Activated B cell treated with CpG ODN at 0.5 μM for 24 hours (primary cell): ENCODE measurements around the gene FMO3. TPM values are rescaled to one million over a fixed set of nuclear protein-coding genes. Genes with fewer than 3 reads are reported as not detected.

ENCODE experiments used
- ATAC-seq: fragments of 200-7000 bp; cut with Tn5 transposase; one replicate; pipeline ENCODE4 v1.10.0; 2021; ENCODE audit warnings: low read depth, mild to moderate bottlenecking, moderate library complexity
- CTCF ChIA-PET: fragments of 350-600 bp; sonication (Branson Sonifier 250); formaldehyde crosslinking; loops from one replicate; lab custom pipeline; 2021; ENCODE audit warnings: antibody characterized with exemption; lab: Charles Lee
- POLR2A ChIA-PET: fragments of 350-600 bp; sonication (Branson Sonifier 250); formaldehyde crosslinking; loops from one replicate; lab custom pipeline; 2021; ENCODE audit warnings: antibody characterized with exemption; lab: Charles Lee
- DNase-seq: peaks from one replicate; pipeline ENCODE4 v3.0.0; 2022
- H3K27ac Mint-ChIP-seq: one replicate; pipeline ENCODE4 v1.8.0; 2020; ENCODE audit warnings: mixed read lengths
- H3K27me3 Mint-ChIP-seq: one replicate; pipeline ENCODE4 v1.8.0; 2021; ENCODE audit warnings: mixed read lengths
- H3K36me3 Mint-ChIP-seq: one replicate; pipeline ENCODE4 v1.8.0; 2021; ENCODE audit warnings: low read depth, mixed read lengths
- H3K4me1 Mint-ChIP-seq: one replicate; pipeline ENCODE4 v1.8.0; 2021; ENCODE audit warnings: mixed read lengths
- H3K4me3 Mint-ChIP-seq: one replicate; pipeline ENCODE4 v1.8.0; 2020; ENCODE audit warnings: mild to moderate bottlenecking, mixed read lengths
- H3K9me3 Mint-ChIP-seq: one replicate; pipeline ENCODE4 v1.8.0; 2020; ENCODE audit warnings: mixed read lengths
- CTCF ChIP-seq: fragments of 200-600 bp; IDR thresholded peaks from one replicate; pipeline ENCODE4 v1.8.0; 2022; ENCODE audit warnings: antibody characterized with exemption, mild to moderate bottlenecking
- intact Hi-C: fragments of 100-400 bp; cut with micrococcal nuclease; formaldehyde crosslinking; loops from one replicate; pipeline ENCODE4 v1.15.1; 2024
- total RNA-seq: library from RNA; stranded (reverse); gene quantifications from 2 replicates; pipeline ENCODE4 v1.2.3, GENCODE V29; 2022

FMO3 gene
- total RNA-seq, 1 donor from 2014 or later: not detected

- no peak for ATAC-seq
- H3K36me3 Mint-ChIP-seq: no peaks in the 10 kb centered on the region
- H3K4me3 Mint-ChIP-seq: no peak overlapping the region
- CTCF ChIA-PET: no interaction called here
- no peaks in the 10 kb centered on the region for H3K27me3 Mint-ChIP-seq
- intact Hi-C loops: no loop called here
- H3K9me3 Mint-ChIP-seq: no peaks in the 10 kb centered on the region
- TF ChIP-seq CTCF: no peak
- H3K27ac Mint-ChIP-seq: no peak overlapping the region
- no peak for DNase-seq
- H3K4me1 Mint-ChIP-seq: no peaks in the 10 kb centered on the region
- POLR2A ChIA-PET: no interaction called here
These were observed 59.5 kb downstream of the FMO3 start for GRCh38 chr1:171150156-171150555.

- H3K4me1 Mint-ChIP-seq: no peaks in the 10 kb centered on the region
- CTCF ChIA-PET: no interaction called here
These were observed 61.8 kb downstream of the FMO3 start for GRCh38 chr1:171152549-171152948.

GRCh38 chr1:171155484-171155883, 64.8 kb downstream of the FMO3 start:
- TF ChIP-seq CTCF: no peak
- H3K27me3 Mint-ChIP-seq: no peaks in the 10 kb centered on the region
- no peaks in the 10 kb centered on the region for H3K4me1 Mint-ChIP-seq
- ChIA-PET CTCF (interaction anchor here (0.7 kb wide), 1 partner anchor 444 kb away, joined by 4 read pairs; no protein-coding TSS in a partner anchor), POLR2A (no interaction called here)
- no peak overlapping the region for H3K4me3 Mint-ChIP-seq
- intact Hi-C loops: no loop called here
- DNase-seq: no peak
- no peak for ATAC-seq
- no peak overlapping the region for H3K27ac Mint-ChIP-seq
- H3K36me3 Mint-ChIP-seq: no peaks in the 10 kb centered on the region
- H3K9me3 Mint-ChIP-seq: no peaks in the 10 kb centered on the region

More at GRCh38 chr1:171152549-171152948, 61.8 kb downstream of the FMO3 start:
- TF ChIP-seq CTCF: no peak
- Mint-ChIP-seq H3K27me3 (no peaks in the 10 kb centered on the region), H3K36me3 (no peaks in the 10 kb centered on the region), H3K4me3 (no peak overlapping the region), H3K27ac (no peak overlapping the region), H3K9me3 (no peaks in the 10 kb centered on the region)
- intact Hi-C loops: no loop called here
- POLR2A ChIA-PET: no interaction called here
- ATAC-seq (no peak), DNase-seq (no peak)

GRCh38 chr1:171158096-171158495, 67.4 kb downstream of the FMO3 start:
- intact Hi-C loops: no loop called here
- Mint-ChIP-seq H3K36me3 (no peaks in the 10 kb centered on the region), H3K27ac (no peak overlapping the region), H3K27me3 (peaks cover 2% of the 10 kb centered on the region), H3K4me3 (no peak overlapping the region), H3K9me3 (no peaks in the 10 kb centered on the region), H3K4me1 (no peaks in the 10 kb centered on the region)
- CTCF ChIA-PET: no interaction called here
- ATAC-seq: no peak
- no peak for TF ChIP-seq CTCF
- DNase-seq: no peak
- POLR2A ChIA-PET: no interaction called here

DNA sequence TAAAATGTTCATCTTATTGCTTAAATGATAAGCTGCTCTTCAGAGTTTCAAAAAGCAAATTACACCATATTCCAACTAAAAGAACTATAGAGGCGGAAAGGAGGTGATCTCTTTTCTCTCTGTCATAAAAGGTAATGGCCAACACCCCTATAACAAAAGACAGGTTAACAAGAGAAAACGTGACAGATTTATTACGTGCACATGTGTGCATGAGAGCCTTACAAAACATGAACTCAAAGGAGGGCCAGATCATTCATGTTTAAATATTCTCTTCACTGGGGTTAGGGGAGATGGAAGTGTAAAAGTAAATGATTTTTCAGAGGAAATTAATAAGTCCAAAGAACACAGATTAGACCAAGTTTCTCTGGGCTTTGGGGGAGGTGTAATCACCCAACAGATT, 67.8 kb downstream of the FMO3 start:
- Mint-ChIP-seq H3K9me3 (no peaks in the 10 kb centered on the region), H3K4me3 (no peak overlapping the region), H3K4me1 (no peaks in the 10 kb centered on the region), H3K27me3 (peaks cover 2% of the 10 kb centered on the region), H3K36me3 (no peaks in the 10 kb centered on the region), H3K27ac (no peak overlapping the region)
- ChIA-PET CTCF (no interaction called here), POLR2A (no interaction called here)
- no peak for TF ChIP-seq CTCF
- ATAC-seq (no peak), DNase-seq (no peak)
- intact Hi-C loops: no loop called here
